Measurements from ENCODE around the gene TTLL6. TPM values are rescaled to one million over a fixed set of nuclear protein-coding genes. Genes with fewer than 3 reads are reported as not detected.
"Not testable (repeated sequence)": the region's sequence is repeated elsewhere in the genome, so short reads cannot be mapped to it uniquely, and the experiment has no call there.

The TTLL6 gene
- total RNA-seq, 2 donors from 2014 or later: 4.9 to 14.3 TPM

- ATAC-seq (no peak), DNase-seq (no peak)
- intact Hi-C loops (cut with DNase I, micrococcal nuclease): no loop called here
These were observed 2.4 kb upstream of the TTLL6 start for GRCh38 chr17:48819466-48819865.

- DNase-seq (no peak), ATAC-seq (no peak)
- intact Hi-C loops (cut with DNase I, micrococcal nuclease): no loop called here
These were observed 1.4 kb upstream of the TTLL6 start for GRCh38 chr17:48818361-48818841.

GRCh38 chr17:48816438-48816773 is 623 bp downstream of the TTLL6 start:
- no peak for ATAC-seq
- intact Hi-C loops (cut with DNase I, micrococcal nuclease): no loop called here
- no peak for DNase-seq

- DNase-seq (no peak), ATAC-seq (no peak)
- intact Hi-C loops (cut with DNase I, micrococcal nuclease): no loop called here
These were observed 1.7 kb downstream of the TTLL6 start for GRCh38 chr17:48815311-48815710.

GRCh38 chr17:48814504-48814903 is 2.5 kb downstream of the TTLL6 start:
- no peak for ATAC-seq
- intact Hi-C loops (cut with DNase I, micrococcal nuclease): no loop called here
- peak in 1 of 2 donors; percentile 63 for DNase-seq

- DNase-seq (no peak), ATAC-seq (peak; percentile 35)
- intact Hi-C loops (cut with DNase I, micrococcal nuclease): no loop called here
These were observed 5.0 kb downstream of the TTLL6 start for GRCh38 chr17:48812001-48812400.

- peak; percentile 83 for ATAC-seq
- intact Hi-C loops (cut with DNase I, micrococcal nuclease): loop anchor here in 1 of 2 donors (10.0 kb wide), 1 partner anchor 226 kb away; no protein-coding TSS in a partner anchor
These were observed 7.8 kb downstream of the TTLL6 start for GRCh38 chr17:48809182-48809581.

GRCh38 chr17:48804936-48805411 is 12.1 kb downstream of the TTLL6 start:
- intact Hi-C loops (cut with DNase I, micrococcal nuclease): loop anchor here in 1 of 2 donors (2.0 to 10.0 kb wide), 2 partner anchors 72 to 230 kb away; no protein-coding TSS in a partner anchor
- DNase-seq (peak; percentile 67 to 73), ATAC-seq (peak; percentile 51)

More at GRCh38 chr17:48809182-48809581, 7.8 kb downstream of the TTLL6 start:
- peak; percentile 68 to 85 for DNase-seq

GRCh38 chr17:48800626-48801217 is 16.3 kb downstream of the TTLL6 start:
- DNase-seq: no peak
- peak; percentile 58 for ATAC-seq
- intact Hi-C loops (cut with DNase I, micrococcal nuclease): loop anchor here in 1 of 2 donors (10.0 kb wide), 1 partner anchor 234 kb away; no protein-coding TSS in a partner anchor

- intact Hi-C loops (cut with DNase I, micrococcal nuclease): loop anchor here in 1 of 2 donors (10.0 kb wide), 1 partner anchor 124 kb away; no protein-coding TSS in a partner anchor
- peak; percentile 52 for ATAC-seq
- DNase-seq: no peak
These were observed 17.8 kb downstream of the TTLL6 start for GRCh38 chr17:48799069-48799723.

GRCh38 chr17:48796163-48796522 is 20.9 kb downstream of the TTLL6 start:
- DNase-seq, ATAC-seq: not testable (repeated sequence)
- intact Hi-C loops (cut with DNase I, micrococcal nuclease): loop anchor here in 1 of 2 donors (10.0 kb wide), 1 partner anchor 121 kb away; no protein-coding TSS in a partner anchor

- ATAC-seq: peak; percentile 65
- intact Hi-C loops (cut with DNase I, micrococcal nuclease): loop anchor here in 1 of 2 donors (10.0 kb wide), 1 partner anchor 121 kb away; no protein-coding TSS in a partner anchor
- no peak for DNase-seq
These were observed 21.4 kb downstream of the TTLL6 start for GRCh38 chr17:48795444-48796162.

- no peak for ATAC-seq
- DNase-seq: no peak
- intact Hi-C loops (cut with DNase I, micrococcal nuclease): loop anchor here (5.0 to 10.0 kb wide), 3 partner anchors 65 to 117 kb away; partner anchors contain the start of gene HOXB13 (in 1 of the 2)
These were observed 24.8 kb downstream of the TTLL6 start for GRCh38 chr17:48792033-48792798.

GRCh38 chr17:48791128-48792032 is 25.6 kb downstream of the TTLL6 start:
- ATAC-seq (peak; percentile 80), DNase-seq (peak; percentile 89 to 93)
- intact Hi-C loops (cut with DNase I, micrococcal nuclease): loop anchor here (5.0 to 10.0 kb wide), 3 partner anchors 64 to 117 kb away; partner anchors contain the start of gene HOXB13 (in 1 of the 2)

- intact Hi-C loops (cut with DNase I, micrococcal nuclease): loop anchor here (5.0 to 10.0 kb wide), 3 partner anchors 63 to 116 kb away; partner anchors contain the start of gene HOXB13 (in 1 of the 2)
- DNase-seq (peak in 1 of 2 donors; percentile 54), ATAC-seq (peak; percentile 74)
These were observed 26.4 kb downstream of the TTLL6 start for GRCh38 chr17:48790607-48791127.

- intact Hi-C loops (cut with DNase I, micrococcal nuclease): no loop called here
- DNase-seq (no peak), ATAC-seq (no peak)
These were observed 29.2 kb downstream of the TTLL6 start for GRCh38 chr17:48787828-48788227.

GRCh38 chr17:48779421-48779820 is 37.6 kb downstream of the TTLL6 start:
- intact Hi-C loops (cut with DNase I, micrococcal nuclease): no loop called here
- ATAC-seq: no peak
- DNase-seq: no peak

Measured in left colon (tissue), 2 donors.